GM12873 (cell line): ENCODE results near the gene SLC25A46.

Source experiments
- CTCF ChIP-seq: IDR thresholded peaks from 2 replicates; pipeline ENCODE4 v1.5.1; 2012; ENCODE audit warnings: low read depth, mild to moderate bottlenecking, moderate library complexity, low read length, control low read depth; ENCODE audit not compliant: insufficient read depth; ENCODE audit errors: missing control alignments

SLC25A46 gene

DNA sequence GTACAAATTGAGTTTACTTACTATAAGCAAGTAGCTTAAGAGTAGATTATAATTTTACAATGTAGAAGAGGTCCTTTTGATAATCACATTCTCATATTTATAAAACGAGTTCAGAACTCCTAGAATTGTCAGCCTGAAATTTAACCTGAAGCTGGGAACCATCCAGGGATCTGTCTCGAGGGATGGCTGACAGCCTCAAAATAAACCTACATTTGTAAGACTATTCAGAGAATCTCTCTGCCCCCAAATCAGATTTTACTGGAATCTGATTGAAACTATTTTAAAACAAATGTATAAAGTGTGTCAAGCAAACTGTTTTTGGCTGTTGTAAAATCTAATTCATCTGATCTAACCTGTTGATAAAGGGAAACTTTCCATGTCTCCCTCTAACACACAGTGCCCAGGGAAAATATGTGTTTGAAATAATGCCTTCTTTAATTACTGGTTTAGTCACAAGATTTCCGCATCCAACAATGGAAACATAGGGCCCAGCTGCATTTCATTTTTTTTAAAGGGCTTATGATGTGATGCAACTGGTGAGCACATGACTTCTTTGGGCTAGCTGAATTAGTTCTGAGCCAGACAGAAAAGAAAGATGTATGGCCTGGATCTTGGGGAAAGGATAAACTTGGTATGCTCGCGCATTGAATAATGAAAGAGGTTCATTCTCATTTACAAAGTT, 30.3 kb downstream of the SLC25A46 start:
- no peak for TF ChIP-seq CTCF

DNA sequence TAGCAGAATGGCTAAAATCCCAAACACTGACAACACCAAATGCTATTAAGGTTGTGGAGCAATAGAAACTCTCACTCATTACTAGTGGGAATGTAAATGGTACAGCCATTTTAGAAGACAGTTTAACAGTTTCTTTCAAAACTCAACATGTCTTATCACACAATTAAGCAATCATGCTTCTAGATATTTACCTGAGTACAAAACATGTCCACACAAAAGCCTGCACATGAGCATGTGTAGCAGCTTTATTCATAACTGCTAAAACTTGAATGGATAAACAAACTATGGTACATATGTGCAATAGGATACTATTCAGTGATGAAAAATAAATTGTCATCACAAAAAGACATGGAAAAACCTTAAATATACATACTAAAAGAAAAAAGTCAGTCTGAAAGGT, 31.5 kb downstream of the SLC25A46 start:
- TF ChIP-seq CTCF: no peak

- no peak for TF ChIP-seq CTCF
These were observed 46.1 kb downstream of the SLC25A46 start for GRCh38 chr5:110784901-110785300.

DNA sequence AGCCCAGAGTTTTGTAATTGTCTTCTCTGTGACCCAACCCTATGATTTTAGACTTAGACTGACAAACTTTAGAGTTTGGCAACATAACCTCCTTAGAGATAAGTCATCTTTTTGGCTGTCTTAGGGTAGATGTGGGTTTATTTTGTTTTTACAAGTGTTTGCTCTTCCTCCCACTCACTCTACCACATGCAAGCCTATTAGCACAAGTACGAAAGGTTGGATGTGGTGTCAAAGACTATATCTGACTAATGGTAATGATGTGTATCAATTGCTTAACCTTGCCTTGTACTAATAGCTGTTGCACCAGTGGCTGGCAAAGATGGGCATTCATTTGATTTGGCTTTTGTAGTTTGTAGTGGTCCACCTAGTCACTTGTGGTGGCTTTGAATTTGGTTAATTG, 46.5 kb downstream of the SLC25A46 start:
- no peak for TF ChIP-seq CTCF

DNA sequence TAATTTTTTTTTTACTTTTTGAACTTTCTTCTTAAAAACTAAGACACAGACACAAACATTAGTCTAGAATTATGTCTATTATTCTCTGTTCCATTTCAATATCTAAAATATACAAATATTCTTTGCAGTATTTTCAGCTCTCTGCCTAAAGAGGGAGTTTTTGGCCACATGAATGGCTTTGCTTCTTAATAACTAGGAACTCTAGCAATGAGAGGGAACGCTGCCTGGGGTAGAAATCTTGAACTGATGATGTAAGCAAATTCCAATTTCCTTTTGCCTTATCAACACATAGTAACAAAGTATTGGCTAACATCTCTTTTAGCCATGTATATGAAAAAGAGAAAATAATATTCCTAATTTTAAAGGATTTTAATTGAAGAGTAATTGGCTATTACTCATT, 51.9 kb downstream of the SLC25A46 start:
- TF ChIP-seq CTCF: no peak

GRCh38 chr5:110802998-110803397, 64.2 kb downstream of the SLC25A46 start:
- no peak for TF ChIP-seq CTCF

- TF ChIP-seq CTCF: no peak
These were observed 64.9 kb downstream of the SLC25A46 start for GRCh38 chr5:110803467-110804326.
